Neural crest cell (in vitro differentiated cells): ENCODE data around the gene SLX4. TPM values are rescaled to one million over a fixed set of nuclear protein-coding genes. Genes with fewer than 3 reads are reported as not detected.
A peak's percentile ranks its signal among the peaks of the same experiment; 100 is the strongest.

Experiments used
- DNase-seq: peaks from one replicate; pipeline ENCODE4 v3.0.0; 2021; ENCODE audit warnings: low read depth, mixed read lengths, low spot score
- H3K27ac Mint-ChIP-seq: one replicate; pipeline ENCODE4 v1.8.0; 2021; ENCODE audit warnings: mild to moderate bottlenecking, mixed read lengths; ENCODE audit not compliant: unreplicated experiment
- H3K27me3 Mint-ChIP-seq: 2 replicates; pipeline ENCODE4 v1.8.0; 2021; ENCODE audit warnings: low read depth, mild to moderate bottlenecking, mixed read lengths
- H3K36me3 Mint-ChIP-seq: 2 replicates; pipeline ENCODE4 v1.8.0; 2021; ENCODE audit warnings: low read depth, mild to moderate bottlenecking, mixed read lengths
- H3K4me1 Mint-ChIP-seq: 2 replicates; pipeline ENCODE4 v1.8.0; 2021; ENCODE audit warnings: mixed read lengths
- H3K4me3 Mint-ChIP-seq: one replicate; pipeline ENCODE4 v1.8.0; 2021; ENCODE audit warnings: mild to moderate bottlenecking, mixed read lengths
- H3K9me3 Mint-ChIP-seq: 2 replicates; pipeline ENCODE4 v1.8.0; 2021; ENCODE audit warnings: mixed read lengths
- CTCF ChIP-seq: fragments of 200-600 bp; sonication (generic); conservative IDR thresholded peaks from 2 replicates; pipeline ENCODE4 v1.5.0; 2021; ENCODE audit warnings: antibody characterized with exemption, mild to moderate bottlenecking
- total RNA-seq: library from RNA; stranded (reverse); gene quantifications from 2 replicates; pipeline ENCODE4 v1.2.1, GENCODE V29; 2021

The SLX4 gene
- total RNA-seq, 1 donor from 2014 or later: 17.7 TPM

GRCh38 chr16:3580251-3580651 lies 31.2 kb downstream of the SLX4 start:
- TF ChIP-seq CTCF: no peak
- Mint-ChIP-seq H3K4me3 (peak overlapping the region; percentile 31), H3K4me1 (peaks cover 13% of the 10 kb centered on the region), H3K27ac (peak overlapping the region; percentile 43), H3K36me3 (no peaks in the 10 kb centered on the region), H3K9me3 (no peaks in the 10 kb centered on the region), H3K27me3 (no peaks in the 10 kb centered on the region)
- no peak for DNase-seq

GRCh38 chr16:3579776-3580175 lies 31.6 kb downstream of the SLX4 start:
- Mint-ChIP-seq H3K36me3 (no peaks in the 10 kb centered on the region), H3K27me3 (no peaks in the 10 kb centered on the region), H3K9me3 (no peaks in the 10 kb centered on the region), H3K27ac (peak overlapping the region; percentile 84), H3K4me3 (peak overlapping the region; percentile 31), H3K4me1 (peaks cover 13% of the 10 kb centered on the region)
- TF ChIP-seq CTCF: no peak
- DNase-seq: no peak

GRCh38 chr16:3578610-3579551 lies 32.5 kb downstream of the SLX4 start:
- H3K36me3 Mint-ChIP-seq: no peaks in the 10 kb centered on the region
- H3K27ac Mint-ChIP-seq: peak overlapping the region; percentile 84
- no peak for DNase-seq
- TF ChIP-seq CTCF: no peak
- peak overlapping the region; percentile 31 for H3K4me3 Mint-ChIP-seq
- no peaks in the 10 kb centered on the region for H3K9me3 Mint-ChIP-seq
- peaks cover 13% of the 10 kb centered on the region for H3K4me1 Mint-ChIP-seq
- H3K27me3 Mint-ChIP-seq: no peaks in the 10 kb centered on the region

- DNase-seq: no peak
- Mint-ChIP-seq H3K4me3 (no peak overlapping the region), H3K27ac (peak overlapping the region; percentile 69)
Measured at GRCh38 chr16:3578121-3578520, 33.3 kb downstream of the SLX4 start.

GRCh38 chr16:3577302-3577752 lies 34.1 kb downstream of the SLX4 start, which contains the start of gene NLRC3:
NLRC3 (minus strand) TSS chr16:3577403; CDS start chr16:3565036, 12,367 bp downstream.
- DNase-seq: no peak
- no peak within 1 kb of the TSS for H3K4me3 Mint-ChIP-seq
- peak within 1 kb of the TSS; percentile 69 for H3K27ac Mint-ChIP-seq

More at GRCh38 chr16:3578121-3578520, 33.3 kb downstream of the SLX4 start:
- TF ChIP-seq CTCF: no peak
- Mint-ChIP-seq H3K27me3 (no peaks in the 10 kb centered on the region), H3K9me3 (no peaks in the 10 kb centered on the region), H3K36me3 (no peaks in the 10 kb centered on the region), H3K4me1 (peaks cover 13% of the 10 kb centered on the region)

More at GRCh38 chr16:3577302-3577752, 34.1 kb downstream of the SLX4 start, which contains the start of gene NLRC3:
- no peaks in the 10 kb centered on the region for H3K9me3 Mint-ChIP-seq
- no peaks in the 10 kb centered on the region for H3K36me3 Mint-ChIP-seq
- no peak for TF ChIP-seq CTCF
- peaks cover 13% of the 10 kb centered on the region for H3K4me1 Mint-ChIP-seq
- no peaks in the 10 kb centered on the region for H3K27me3 Mint-ChIP-seq
